Measurements from ENCODE around the gene CACNB4. TPM values are rescaled to one million over a fixed set of nuclear protein-coding genes. Genes with fewer than 3 reads are reported as not detected.

Gene CACNB4
- total RNA-seq, 2 donors from 2014 or later = 5.6 to 13.8 TPM

- peaks cover 3 to 10% of the 10 kb centered on the region in 2 donors for H3K4me1 ChIP-seq (ENCODE audit: control insufficient read depth in 1 of 2, low read depth in 2 of 2)
- ATAC-seq (ENCODE audit: insufficient number of reproducible peaks, low FRiP score, low read depth) = no peak
These were observed 4.4 kb upstream of the CACNB4 start for GRCh38 chr2:152103271-152103670.

GRCh38 chr2:152100961-152101360, 2.1 kb upstream of the CACNB4 start:
- Histone ChIP-seq H3K36me3 (no peaks in the 10 kb centered on the region), H3K9me3 (no peaks in the 10 kb centered on the region), H3K4me1 (ENCODE audit: control insufficient read depth in 1 of 2, low read depth in 2 of 2) (peaks cover 3 to 10% of the 10 kb centered on the region in 2 donors), H3K4me3 (no peak overlapping the region), H3K27me3 (replicated peaks; ENCODE audit: insufficient read depth) (no peaks in the 10 kb centered on the region), H3K27ac (no peak overlapping the region)
- DNase-seq (ENCODE audit: low spot score) = no peak
- TF ChIP-seq CTCF (IDR thresholded peaks at IDR 0.05) = no peak
- no peak for ATAC-seq (ENCODE audit: insufficient number of reproducible peaks, low FRiP score, low read depth)

More at GRCh38 chr2:152103271-152103670, 4.4 kb upstream of the CACNB4 start:
- H3K9me3 ChIP-seq = no peaks in the 10 kb centered on the region
- H3K36me3 ChIP-seq = no peaks in the 10 kb centered on the region
- no peak overlapping the region for H3K27ac ChIP-seq
- H3K27me3 ChIP-seq (replicated peaks; ENCODE audit: insufficient read depth) = no peaks in the 10 kb centered on the region
- no peak for DNase-seq (ENCODE audit: low spot score)
- no peak for TF ChIP-seq CTCF (IDR thresholded peaks at IDR 0.05)
- no peak overlapping the region for H3K4me3 ChIP-seq

DNA sequence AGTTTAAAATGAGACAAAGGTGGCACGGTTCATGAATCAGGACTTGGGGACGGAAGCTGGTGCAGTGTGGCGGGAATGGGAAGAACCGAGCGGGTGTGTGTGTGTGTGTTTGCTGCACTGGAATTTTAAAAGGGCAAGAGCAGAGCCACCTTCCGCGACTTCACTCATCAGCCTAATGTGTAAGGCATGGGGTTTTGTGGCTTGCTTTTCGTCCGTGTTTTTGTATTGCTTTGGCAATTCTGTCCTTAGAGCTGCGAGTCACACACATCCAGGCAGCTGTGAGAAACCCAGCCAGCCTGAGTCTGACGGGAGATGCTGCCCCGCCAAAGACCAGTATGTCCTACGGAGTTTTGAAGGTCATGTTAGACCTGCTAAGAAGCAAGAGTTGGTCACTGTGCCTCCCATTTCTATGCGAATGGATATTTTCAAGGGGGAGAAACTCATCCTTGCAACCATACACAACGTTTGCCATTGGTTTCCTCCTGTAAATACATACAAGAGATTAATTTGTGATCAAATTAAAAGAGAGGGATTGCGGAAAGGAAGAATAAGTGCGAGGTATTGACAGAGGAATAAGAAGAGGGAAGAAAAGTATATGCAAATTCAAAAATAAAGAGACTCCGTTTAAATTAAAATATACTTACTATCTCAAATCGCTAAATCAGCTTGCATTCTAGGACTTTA, 665 bp upstream of the CACNB4 start:
- peaks cover 3 to 10% of the 10 kb centered on the region in 2 donors for H3K4me1 ChIP-seq (ENCODE audit: control insufficient read depth in 1 of 2, low read depth in 2 of 2)
- H3K9me3 ChIP-seq = no peaks in the 10 kb centered on the region
- ATAC-seq (ENCODE audit: insufficient number of reproducible peaks, low FRiP score, low read depth) = no peak
- no peak for TF ChIP-seq CTCF (IDR thresholded peaks at IDR 0.05)
- no peaks in the 10 kb centered on the region for H3K27me3 ChIP-seq (replicated peaks; ENCODE audit: insufficient read depth)
- peak overlapping the region; percentile 89 for H3K4me3 ChIP-seq
- H3K36me3 ChIP-seq = no peaks in the 10 kb centered on the region
- H3K27ac ChIP-seq = no peak overlapping the region
- no peak for DNase-seq (ENCODE audit: low spot score)

- H3K9me3 ChIP-seq = no peaks in the 10 kb centered on the region
- H3K36me3 ChIP-seq = no peaks in the 10 kb centered on the region
- no peak for ATAC-seq (ENCODE audit: insufficient number of reproducible peaks, low FRiP score, low read depth)
- H3K27ac ChIP-seq = peak overlapping the region in 1 of 2 donors; percentile 32
- no peak for TF ChIP-seq CTCF (IDR thresholded peaks at IDR 0.05)
- H3K4me3 ChIP-seq = peak overlapping the region; percentile 89
- DNase-seq (ENCODE audit: low spot score) = no peak
- peaks cover 3 to 10% of the 10 kb centered on the region in 2 donors for H3K4me1 ChIP-seq (ENCODE audit: control insufficient read depth in 1 of 2, low read depth in 2 of 2)
- no peaks in the 10 kb centered on the region for H3K27me3 ChIP-seq (replicated peaks; ENCODE audit: insufficient read depth)
These were observed 896 bp downstream of the CACNB4 start for GRCh38 chr2:152097801-152098495.

DNA sequence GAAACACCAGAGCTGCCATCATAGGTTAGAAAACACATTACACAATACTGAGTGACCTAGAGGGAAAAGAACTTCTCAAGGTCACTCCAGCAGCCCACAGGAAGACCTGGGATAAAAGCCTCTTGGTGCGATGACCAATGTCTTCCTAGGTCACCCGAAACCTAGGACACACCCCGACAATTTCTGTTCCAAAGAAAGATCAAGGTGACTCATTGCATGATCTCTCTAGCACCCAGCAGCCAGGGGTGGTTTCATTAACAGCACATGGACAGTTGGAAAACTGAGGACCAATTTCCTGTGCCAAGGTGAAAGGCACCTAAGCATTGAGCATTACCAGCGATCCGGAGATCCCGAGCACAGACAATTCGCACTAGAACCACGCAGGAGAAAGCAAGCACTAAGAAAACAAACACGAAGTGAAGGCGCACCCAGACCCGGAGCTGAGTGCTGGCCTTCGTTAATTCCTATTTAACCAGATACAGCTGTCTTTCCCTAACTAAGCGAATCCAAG, 1.5 kb downstream of the CACNB4 start:
- no peak for ATAC-seq (ENCODE audit: insufficient number of reproducible peaks, low FRiP score, low read depth)

More for the DNA sequence above, 1.5 kb downstream of the CACNB4 start:
- DNase-seq (ENCODE audit: low spot score) = no peak
- Histone ChIP-seq H3K9me3 (no peaks in the 10 kb centered on the region), H3K27ac (peak overlapping the region in 1 of 2 donors; percentile 32), H3K4me1 (ENCODE audit: control insufficient read depth in 1 of 2, low read depth in 2 of 2) (peaks cover 3 to 10% of the 10 kb centered on the region in 2 donors), H3K4me3 (peak overlapping the region; percentile 89), H3K36me3 (no peaks in the 10 kb centered on the region), H3K27me3 (replicated peaks; ENCODE audit: insufficient read depth) (no peaks in the 10 kb centered on the region)
- TF ChIP-seq CTCF (IDR thresholded peaks at IDR 0.05) = no peak
